Spleen (tissue), 7 donors: Measurements from ENCODE around the gene HMG20B.
A peak's percentile ranks its signal among the peaks of the same experiment; 100 is the strongest.

Experiments used
- CTCF ChIP-seq, 11 experiments: fragments of 200-600 bp in 7 of 11; fragments of 450-650 bp in 4 of 11; sonication (generic) in 4 of 11; IDR thresholded peaks in 8 of 11; conservative IDR thresholded peaks in 3 of 11; 1 replicate in 7 of 11; 2 replicates in 4 of 11; pipeline versions ENCODE4 v1.4.0 to v1.8.0; 2016 to 2021; ENCODE audit warnings: antibody characterized with exemption in 11 of 11, inconsistent platforms in 4 of 11, mild to moderate bottlenecking in 1 of 11
- POLR2A ChIP-seq, 3 donors: fragments of 450-650 bp; IDR thresholded peaks; one replicate each; pipeline ENCODE4 v1.5.1; 2017; ENCODE audit warnings: antibody characterized with exemption in 3 of 3, mild to moderate bottlenecking in 1 of 3
- POLR2AphosphoS5 ChIP-seq, 3 donors: sonication (generic); formaldehyde crosslinking; IDR thresholded peaks; one replicate each; pipeline ENCODE4 v1.5.1; 2017; ENCODE audit warnings: antibody characterized with exemption in 3 of 3
- donor health status: DM: no; HTN: no; CAD: no; lungs with moderate emphysema.
- donor health status: DM: no; HTN: no; CAD: no.
- donor health status: DM: no; HTN: no; CAD: no.

GRCh38 chr19:3586127-3586626 is 13.4 kb downstream of the HMG20B start:
- TF ChIP-seq POLR2AphosphoS5 (IDR thresholded peaks at IDR 0.05) (peak in 1 of 3 donors; percentile 14), CTCF (IDR thresholded peaks at IDR 0.05 in 8 of 11, conservative IDR thresholded peaks at IDR 0.05 in 3 of 11) (peak; percentile 29 to 78 (median 71)), POLR2A (IDR thresholded peaks at IDR 0.05) (no peak)
